Measurements from ENCODE around the gene TET3. TPM values are rescaled to one million over a fixed set of nuclear protein-coding genes. Genes with fewer than 3 reads are reported as not detected.

The TET3 gene
- total and polyA plus RNA-seq, 2 donors (not counting 3 experiments of a cell fraction or from before 2014, with no cell fraction given), result 3.4 to 15.6 TPM

GRCh38 chr2:74007711-74008110 lies 23.0 kb downstream of the TET3 start:
- no peak overlapping the region for H3K4me3 ChIP-seq (replicated peaks in 1 of 3; ENCODE audit: insufficient read depth in 1 of 3, low read depth in 1 of 3, low read length in 3 of 3)
- no TSS peak for BruUV-seq (replicated peaks)
- H4K20me1 ChIP-seq (replicated peaks; ENCODE audit: control insufficient read depth, extremely low read depth, insufficient read depth, low read length), result no peaks in the 10 kb centered on the region
- CTCF ChIA-PET, result no interaction called here
- H3K36me3 ChIP-seq (ENCODE audit: control insufficient read depth in 2 of 2, extremely low read depth in 1 of 2, insufficient read depth in 2 of 2, low read length in 2 of 2), result peaks cover 0 to 2% of the 10 kb centered on the region in 2 experiments
- H3K9me1 ChIP-seq (replicated peaks; ENCODE audit: control insufficient read depth, extremely low read depth, insufficient read depth, low read length), result no peaks in the 10 kb centered on the region
- no peaks in the 10 kb centered on the region for H3K27me3 ChIP-seq (ENCODE audit: control insufficient read depth in 2 of 2, insufficient read depth in 2 of 2, low read length in 2 of 2)
- FAIRE-seq, result no peak
- POLR2A ChIA-PET, result no interaction called here
- H3K4me2 ChIP-seq (ENCODE audit: insufficient read depth, low read length), result no peak overlapping the region
- intact Hi-C loops (cut with micrococcal nuclease), result no loop called here
- no peak for TF ChIP-seq FOS (IDR thresholded peaks at IDR 0.05; ENCODE audit: borderline replicate concordance, insufficient read depth, low read length)
- TF ChIP-seq, protein P1, sequence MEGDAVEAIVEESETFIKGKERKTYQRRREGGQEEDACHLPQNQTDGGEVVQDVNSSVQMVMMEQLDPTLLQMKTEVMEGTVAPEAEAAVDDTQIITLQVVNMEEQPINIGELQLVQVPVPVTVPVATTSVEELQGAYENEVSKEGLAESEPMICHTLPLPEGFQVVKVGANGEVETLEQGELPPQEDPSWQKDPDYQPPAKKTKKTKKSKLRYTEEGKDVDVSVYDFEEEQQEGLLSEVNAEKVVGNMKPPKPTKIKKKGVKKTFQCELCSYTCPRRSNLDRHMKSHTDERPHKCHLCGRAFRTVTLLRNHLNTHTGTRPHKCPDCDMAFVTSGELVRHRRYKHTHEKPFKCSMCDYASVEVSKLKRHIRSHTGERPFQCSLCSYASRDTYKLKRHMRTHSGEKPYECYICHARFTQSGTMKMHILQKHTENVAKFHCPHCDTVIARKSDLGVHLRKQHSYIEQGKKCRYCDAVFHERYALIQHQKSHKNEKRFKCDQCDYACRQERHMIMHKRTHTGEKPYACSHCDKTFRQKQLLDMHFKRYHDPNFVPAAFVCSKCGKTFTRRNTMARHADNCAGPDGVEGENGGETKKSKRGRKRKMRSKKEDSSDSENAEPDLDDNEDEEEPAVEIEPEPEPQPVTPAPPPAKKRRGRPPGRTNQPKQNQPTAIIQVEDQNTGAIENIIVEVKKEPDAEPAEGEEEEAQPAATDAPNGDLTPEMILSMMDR (IDR thresholded peaks at IDR 0.05; ENCODE audit: extremely low read depth in 1 of 2, insufficient read depth in 1 of 2, low read depth in 1 of 2, low read length in 2 of 2), result no peak
- TF ChIP-seq JUN (IDR thresholded peaks at IDR 0.05; ENCODE audit: borderline replicate concordance, insufficient read depth, insufficient read length, low read depth), result no peak
- TF ChIP-seq GATA2 (IDR thresholded peaks at IDR 0.05; ENCODE audit: insufficient read depth, insufficient read length, low read depth, low read length), result no peak
- no peak for TF ChIP-seq POLR2AphosphoS5 (IDR thresholded peaks at IDR 0.05; ENCODE audit: insufficient read depth, low read depth, low read length)
- TF ChIP-seq MYC (IDR thresholded peaks at IDR 0.05; ENCODE audit: low read depth, low read length), result no peak
- no peak for TF ChIP-seq POLR2A (IDR thresholded peaks at IDR 0.05; ENCODE audit: low read depth, low read length)
- TF ChIP-seq, protein P2, sequence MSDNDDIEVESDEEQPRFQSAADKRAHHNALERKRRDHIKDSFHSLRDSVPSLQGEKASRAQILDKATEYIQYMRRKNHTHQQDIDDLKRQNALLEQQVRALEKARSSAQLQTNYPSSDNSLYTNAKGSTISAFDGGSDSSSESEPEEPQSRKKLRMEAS (IDR thresholded peaks at IDR 0.05; ENCODE audit: insufficient read depth, insufficient read length), result no peak
- TF ChIP-seq EZH2 (IDR thresholded peaks at IDR 0.05; ENCODE audit: borderline replicate concordance, low read depth, low read length, severe bottlenecking), result no peak
- dilution Hi-C loops (cut with MboI; ENCODE audit: extremely low pct_ligation_motif_present, low sequenced_read_pairs), result no loop called here
- H3K27ac ChIP-seq (ENCODE audit: insufficient read depth, low read depth, low read length), result no peak overlapping the region
- H2AFZ ChIP-seq (ENCODE audit: low read depth, low read length), result no peak overlapping the region
- H3K4me1 ChIP-seq (ENCODE audit: control insufficient read depth, extremely low read depth, insufficient read depth, low read length), result peaks cover 3% of the 10 kb centered on the region
- no peak for DNase-seq (ENCODE audit: low read depth, low spot score)
- no peak overlapping the region for H3K9ac ChIP-seq (replicated peaks; ENCODE audit: extremely low read depth, insufficient read depth, low read length)
- no peaks in the 10 kb centered on the region for H3K9me3 ChIP-seq (replicated peaks; ENCODE audit: control insufficient read depth, insufficient read depth, low read length)
- H3K79me2 ChIP-seq (ENCODE audit: control insufficient read depth, insufficient read depth, low read length), result peaks cover 8% of the 10 kb centered on the region

Data from endothelial cell of umbilical vein (primary cell).